ENCODE measurements around the gene STOX2. TPM values are rescaled to one million over a fixed set of nuclear protein-coding genes. Genes with fewer than 3 reads are reported as not detected.

Gene STOX2
- total RNA-seq, 4 donors from 2014 or later = 8.6 to 19.6 (median 12.7) TPM

- H3K27me3 ChIP-seq = no peaks in the 10 kb centered on the region
- TF ChIP-seq EP300 (IDR thresholded peaks at IDR 0.05) (no peak), POLR2AphosphoS5 (IDR thresholded peaks at IDR 0.05) (no peak), CTCF (IDR thresholded peaks at IDR 0.05) (no peak), POLR2A (IDR thresholded peaks at IDR 0.05) (no peak)
- no peak for DNase-seq (ENCODE audit: low spot score in 2 of 2)
- H3K36me3 ChIP-seq = no peaks in the 10 kb centered on the region
- no peaks in the 10 kb centered on the region for H3K9me3 ChIP-seq
- WGBS = 94% methylated on average over 5 of the region's 6 CpGs
- H3K4me3 ChIP-seq = no peak overlapping the region
- no peaks in the 10 kb centered on the region for H3K4me1 ChIP-seq
- no peak overlapping the region for H3K27ac ChIP-seq
These were observed 10.9 kb downstream of the STOX2 start for GRCh38 chr4:183915976-183916375.

DNA sequence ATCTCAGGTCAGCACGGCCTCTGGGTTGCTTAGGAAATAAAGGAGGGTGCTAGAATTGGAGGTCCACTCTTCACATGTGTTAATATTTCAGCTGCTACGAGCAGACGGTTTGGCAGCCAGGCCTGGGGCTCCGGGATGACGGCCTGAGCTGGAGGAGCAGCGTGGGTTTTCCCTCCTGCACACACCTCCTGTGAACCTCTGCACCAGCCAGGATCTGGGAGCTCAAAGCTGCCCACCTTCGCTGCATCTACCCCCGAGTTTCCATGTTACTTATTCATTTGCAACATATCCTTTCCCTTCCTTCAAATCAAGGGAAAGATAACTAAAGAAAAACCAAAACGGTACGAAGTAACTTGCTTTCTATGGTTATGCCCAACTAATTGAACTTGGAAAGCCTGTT lies 13.6 kb downstream of the STOX2 start:
- no peak for DNase-seq (ENCODE audit: low spot score in 2 of 2)
- Histone ChIP-seq H3K4me1 (no peaks in the 10 kb centered on the region), H3K9me3 (no peaks in the 10 kb centered on the region), H3K27me3 (no peaks in the 10 kb centered on the region), H3K4me3 (no peak overlapping the region), H3K36me3 (no peaks in the 10 kb centered on the region), H3K27ac (no peak overlapping the region)
- TF ChIP-seq CTCF (IDR thresholded peaks at IDR 0.05) (no peak), POLR2AphosphoS5 (IDR thresholded peaks at IDR 0.05) (no peak), POLR2A (IDR thresholded peaks at IDR 0.05) (no peak)
- 85% methylated on average over 10 of the region's 10 CpGs for WGBS

- Histone ChIP-seq H3K27ac (no peak overlapping the region), H3K4me3 (no peak overlapping the region), H3K27me3 (no peaks in the 10 kb centered on the region), H3K9me3 (no peaks in the 10 kb centered on the region), H3K36me3 (no peaks in the 10 kb centered on the region), H3K4me1 (no peaks in the 10 kb centered on the region)
- TF ChIP-seq EP300 (IDR thresholded peaks at IDR 0.05) (no peak), POLR2A (IDR thresholded peaks at IDR 0.05) (no peak), POLR2AphosphoS5 (IDR thresholded peaks at IDR 0.05) (no peak), CTCF (IDR thresholded peaks at IDR 0.05) (no peak)
- WGBS = 48% methylated on average over 11 of the region's 12 CpGs
- DNase-seq (ENCODE audit: low spot score in 2 of 2) = no peak
These were observed 14.0 kb downstream of the STOX2 start for GRCh38 chr4:183919141-183919540.

GRCh38 chr4:183920512-183920911 lies 15.4 kb downstream of the STOX2 start:
- Histone ChIP-seq H3K36me3 (no peaks in the 10 kb centered on the region), H3K27me3 (no peaks in the 10 kb centered on the region), H3K4me1 (no peaks in the 10 kb centered on the region), H3K27ac (no peak overlapping the region), H3K9me3 (no peaks in the 10 kb centered on the region), H3K4me3 (no peak overlapping the region)
- WGBS = 54% methylated on average over 3 of the region's 3 CpGs
- TF ChIP-seq POLR2A (IDR thresholded peaks at IDR 0.05) = no peak
- TF ChIP-seq POLR2AphosphoS5 (IDR thresholded peaks at IDR 0.05) = no peak
- TF ChIP-seq EP300 (IDR thresholded peaks at IDR 0.05) = no peak
- no peak for TF ChIP-seq CTCF (IDR thresholded peaks at IDR 0.05)
- no peak for DNase-seq (ENCODE audit: low spot score in 2 of 2)

- no peak for DNase-seq (ENCODE audit: low spot score in 2 of 2)
- no peaks in the 10 kb centered on the region for H3K4me1 ChIP-seq
- 74% methylated on average over 2 of the region's 2 CpGs for WGBS
- H3K4me3 ChIP-seq = no peak overlapping the region
- H3K36me3 ChIP-seq = no peaks in the 10 kb centered on the region
- TF ChIP-seq CTCF (IDR thresholded peaks at IDR 0.05) (no peak), POLR2A (IDR thresholded peaks at IDR 0.05) (no peak), POLR2AphosphoS5 (IDR thresholded peaks at IDR 0.05) (no peak), EP300 (IDR thresholded peaks at IDR 0.05) (no peak)
- H3K27ac ChIP-seq = no peak overlapping the region
- no peaks in the 10 kb centered on the region for H3K9me3 ChIP-seq
- no peaks in the 10 kb centered on the region for H3K27me3 ChIP-seq
These were observed 16.2 kb downstream of the STOX2 start for GRCh38 chr4:183921335-183921734.
